ENCODE measurements around the gene PCGF5.
"Not testable (repeated sequence)": the region's sequence is repeated elsewhere in the genome, so short reads cannot be mapped to it uniquely, and the experiment has no call there.

The PCGF5 gene

GRCh38 chr10:91220194-91220953 lies at the start of gene PCGF5:
PCGF5 (plus strand) TSS chr10:91220663; CDS start chr10:91222872, 2,209 bp downstream.
- peak; percentile 75 for DNase-seq

- no peak for DNase-seq
Observed at GRCh38 chr10:91171485-91171884, 49.0 kb upstream of the PCGF5 start.

- no peak for DNase-seq
Observed at GRCh38 chr10:91172348-91172747, 48.1 kb upstream of the PCGF5 start.

- peak; percentile 57 for DNase-seq
Observed at GRCh38 chr10:91185239-91185875, 35.1 kb upstream of the PCGF5 start.

GRCh38 chr10:91187156-91187555 lies 33.3 kb upstream of the PCGF5 start:
- no peak for DNase-seq

- not testable (repeated sequence) for DNase-seq
Observed at GRCh38 chr10:91188010-91188409, 32.5 kb upstream of the PCGF5 start.

GRCh38 chr10:91188889-91189288 lies 31.6 kb upstream of the PCGF5 start:
- no peak for DNase-seq

GRCh38 chr10:91190388-91190870 lies 30.0 kb upstream of the PCGF5 start:
- no peak for DNase-seq

- peak; percentile 2 for DNase-seq
Observed at GRCh38 chr10:91190876-91191583, 29.4 kb upstream of the PCGF5 start.

- no peak for DNase-seq
Observed at GRCh38 chr10:91191584-91191919, 28.9 kb upstream of the PCGF5 start.

GRCh38 chr10:91194497-91195179 lies 25.8 kb upstream of the PCGF5 start:
- peak; percentile 64 for DNase-seq

GRCh38 chr10:91196268-91197048 lies 24.0 kb upstream of the PCGF5 start:
- no peak for DNase-seq

GRCh38 chr10:91197127-91197526 lies 23.3 kb upstream of the PCGF5 start:
- no peak for DNase-seq

- DNase-seq: peak; percentile 3
Observed at GRCh38 chr10:91198781-91199180, 21.7 kb upstream of the PCGF5 start.

- DNase-seq: no peak
Observed at GRCh38 chr10:91200314-91201212, 19.9 kb upstream of the PCGF5 start.

- DNase-seq: no peak
Observed at GRCh38 chr10:91201213-91201996, 19.1 kb upstream of the PCGF5 start.

- DNase-seq: no peak
Observed at GRCh38 chr10:91206427-91206826, 14.0 kb upstream of the PCGF5 start.

- DNase-seq: no peak
Observed at GRCh38 chr10:91206837-91207474, 13.5 kb upstream of the PCGF5 start.

- DNase-seq: no peak
Observed at GRCh38 chr10:91208642-91209041, 11.8 kb upstream of the PCGF5 start.

- DNase-seq: no peak
Observed at GRCh38 chr10:91210014-91210413, 10.4 kb upstream of the PCGF5 start.

All from kidney glomerular epithelial cell (primary cell).